ENCODE results near the gene CPA5. TPM values are rescaled to one million over a fixed set of nuclear protein-coding genes. Genes with fewer than 3 reads are reported as not detected.
"Not testable (repeated sequence)": the region's sequence is repeated elsewhere in the genome, so short reads cannot be mapped to it uniquely, and the experiment has no call there.

The CPA5 gene
- total RNA-seq, 4 donors from 2014 or later = not detected

DNA sequence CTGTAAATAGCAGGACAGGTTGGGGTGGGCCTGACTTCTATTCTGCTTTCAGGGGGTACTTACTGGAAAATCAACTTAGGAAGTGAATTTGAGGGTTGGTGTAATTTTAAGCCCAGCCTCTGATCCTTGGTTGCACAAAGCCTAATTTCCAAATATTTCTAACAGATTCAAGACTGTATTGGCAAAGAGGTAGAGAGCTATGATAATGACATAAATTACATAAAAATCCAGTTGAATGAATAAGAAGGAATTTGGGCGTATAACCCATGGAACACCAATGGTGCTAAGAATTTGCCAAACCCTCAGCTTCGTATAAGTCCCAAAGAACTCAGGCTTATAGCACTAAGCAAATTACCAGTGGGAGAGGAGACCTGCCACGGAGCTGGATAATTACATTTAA lies 39.7 kb upstream of the CPA5 start:
- 87 to 91% methylated on average over 3 of the region's 3 CpGs for WGBS, 2 donors
- H3K9me3 ChIP-seq = no peaks in the 10 kb centered on the region
- no peaks in the 10 kb centered on the region for H3K36me3 ChIP-seq
- H3K27ac ChIP-seq = no peak overlapping the region
- no peak for DNase-seq (ENCODE audit: low spot score in 2 of 2)
- H3K4me3 ChIP-seq = no peak overlapping the region
- H3K4me1 ChIP-seq = no peaks in the 10 kb centered on the region
- H3K27me3 ChIP-seq = no peaks in the 10 kb centered on the region
- TF ChIP-seq, protein P1, sequence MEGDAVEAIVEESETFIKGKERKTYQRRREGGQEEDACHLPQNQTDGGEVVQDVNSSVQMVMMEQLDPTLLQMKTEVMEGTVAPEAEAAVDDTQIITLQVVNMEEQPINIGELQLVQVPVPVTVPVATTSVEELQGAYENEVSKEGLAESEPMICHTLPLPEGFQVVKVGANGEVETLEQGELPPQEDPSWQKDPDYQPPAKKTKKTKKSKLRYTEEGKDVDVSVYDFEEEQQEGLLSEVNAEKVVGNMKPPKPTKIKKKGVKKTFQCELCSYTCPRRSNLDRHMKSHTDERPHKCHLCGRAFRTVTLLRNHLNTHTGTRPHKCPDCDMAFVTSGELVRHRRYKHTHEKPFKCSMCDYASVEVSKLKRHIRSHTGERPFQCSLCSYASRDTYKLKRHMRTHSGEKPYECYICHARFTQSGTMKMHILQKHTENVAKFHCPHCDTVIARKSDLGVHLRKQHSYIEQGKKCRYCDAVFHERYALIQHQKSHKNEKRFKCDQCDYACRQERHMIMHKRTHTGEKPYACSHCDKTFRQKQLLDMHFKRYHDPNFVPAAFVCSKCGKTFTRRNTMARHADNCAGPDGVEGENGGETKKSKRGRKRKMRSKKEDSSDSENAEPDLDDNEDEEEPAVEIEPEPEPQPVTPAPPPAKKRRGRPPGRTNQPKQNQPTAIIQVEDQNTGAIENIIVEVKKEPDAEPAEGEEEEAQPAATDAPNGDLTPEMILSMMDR (IDR thresholded peaks at IDR 0.05) = no peak
- no peak for TF ChIP-seq EP300 (IDR thresholded peaks at IDR 0.05)
- TF ChIP-seq POLR2A (IDR thresholded peaks at IDR 0.05) = no peak

DNA sequence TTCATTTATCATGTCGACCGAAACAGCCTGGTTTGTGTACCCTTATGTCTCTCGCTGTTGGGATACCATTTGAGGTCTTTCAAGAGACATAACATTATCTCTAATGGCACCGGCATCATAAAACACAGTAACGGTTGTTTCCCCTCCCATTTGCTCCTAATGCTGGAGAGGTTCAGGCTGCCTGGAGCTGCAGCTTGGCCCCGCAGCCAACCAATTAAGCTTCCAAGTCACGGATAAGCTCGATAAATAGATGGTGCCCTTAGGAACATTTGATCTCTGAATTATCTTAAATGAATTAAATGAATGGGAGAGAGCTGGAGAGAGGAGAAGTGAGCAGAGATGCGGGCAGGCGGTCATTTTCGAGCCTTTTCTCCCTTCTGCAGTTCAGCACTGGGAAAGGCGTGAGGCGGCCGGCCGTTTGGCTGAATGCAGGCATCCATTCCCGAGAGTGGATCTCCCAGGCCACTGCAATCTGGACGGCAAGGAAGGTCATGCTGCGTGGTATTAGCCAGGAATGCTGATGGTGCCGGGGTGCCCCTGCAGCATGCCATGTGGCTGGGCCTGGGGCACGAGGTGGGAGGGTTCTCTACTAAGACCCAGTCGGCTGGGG lies 39.1 kb upstream of the CPA5 start:
- TF ChIP-seq POLR2A (IDR thresholded peaks at IDR 0.05) = no peak
- TF ChIP-seq, protein P1 (IDR thresholded peaks at IDR 0.05) = no peak
- TF ChIP-seq EP300 (IDR thresholded peaks at IDR 0.05) = no peak
- H3K4me1 ChIP-seq = no peaks in the 10 kb centered on the region
- DNase-seq (ENCODE audit: low spot score in 2 of 2) = no peak
- no peaks in the 10 kb centered on the region for H3K27me3 ChIP-seq
- no peaks in the 10 kb centered on the region for H3K9me3 ChIP-seq
- WGBS, 2 donors = 78 to 81% methylated on average over 19 to 21 of the region's 21 CpGs
- H3K4me3 ChIP-seq = no peak overlapping the region
- H3K36me3 ChIP-seq = no peaks in the 10 kb centered on the region
- H3K27ac ChIP-seq = no peak overlapping the region

DNA sequence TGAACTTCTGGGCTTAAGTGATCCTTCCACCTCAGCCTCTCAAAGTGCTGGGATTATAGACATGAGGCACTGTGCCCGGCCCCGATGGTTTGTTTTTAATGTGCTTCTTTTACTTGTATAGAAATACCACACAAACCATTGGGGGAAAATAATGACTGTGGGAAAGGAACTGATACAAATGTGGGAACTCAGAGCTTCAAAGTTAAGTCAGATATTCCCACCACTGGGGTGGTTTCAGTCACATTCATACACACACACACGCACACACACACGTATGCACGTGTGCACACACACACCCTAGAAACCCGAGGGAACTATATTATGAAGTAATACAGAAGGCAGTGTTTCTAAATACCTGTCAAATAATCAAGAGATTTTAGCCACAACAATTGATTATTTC lies 34.6 kb upstream of the CPA5 start:
- Histone ChIP-seq H3K27ac (no peak overlapping the region), H3K4me3 (no peak overlapping the region), H3K4me1 (no peaks in the 10 kb centered on the region), H3K27me3 (no peaks in the 10 kb centered on the region), H3K36me3 (no peaks in the 10 kb centered on the region), H3K9me3 (no peaks in the 10 kb centered on the region)
- no peak for DNase-seq (ENCODE audit: low spot score in 2 of 2)
- 70 to 73% methylated on average over 6 of the region's 6 CpGs for WGBS, 2 donors
- TF ChIP-seq, protein P1 (IDR thresholded peaks at IDR 0.05) = no peak
- TF ChIP-seq POLR2A (IDR thresholded peaks at IDR 0.05) = no peak
- no peak for TF ChIP-seq EP300 (IDR thresholded peaks at IDR 0.05)

DNA sequence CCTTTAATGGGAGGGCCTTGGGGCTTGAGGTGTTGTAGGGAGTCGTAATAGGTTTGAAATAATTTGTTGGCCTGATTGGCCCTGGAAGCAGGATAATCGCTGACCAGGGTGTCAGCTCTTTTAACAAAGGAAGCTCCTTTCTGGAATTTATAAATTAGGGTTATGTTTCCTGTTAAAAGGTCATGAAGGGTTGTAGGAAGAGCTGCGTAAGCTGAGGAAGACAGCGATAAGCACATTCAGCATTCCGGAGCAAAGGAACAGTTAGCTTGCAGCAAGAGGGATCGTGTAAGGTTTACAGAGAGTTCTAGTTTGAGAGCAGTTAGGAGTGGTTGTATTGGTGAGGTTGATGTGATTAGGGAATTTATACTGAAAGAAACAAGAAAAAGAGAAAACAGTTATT lies 30.3 kb upstream of the CPA5 start:
- Histone ChIP-seq H3K27me3 (no peaks in the 10 kb centered on the region), H3K36me3 (no peaks in the 10 kb centered on the region), H3K4me3 (no peak overlapping the region), H3K9me3 (no peaks in the 10 kb centered on the region), H3K4me1 (no peaks in the 10 kb centered on the region), H3K27ac (no peak overlapping the region)
- no peak for TF ChIP-seq POLR2A (IDR thresholded peaks at IDR 0.05)
- TF ChIP-seq, protein P1 (IDR thresholded peaks at IDR 0.05) = no peak
- no peak for TF ChIP-seq EP300 (IDR thresholded peaks at IDR 0.05)
- WGBS, 2 donors = 51 to 64% methylated on average over 6 of the region's 6 CpGs
- no peak for DNase-seq (ENCODE audit: low spot score in 2 of 2)

DNA sequence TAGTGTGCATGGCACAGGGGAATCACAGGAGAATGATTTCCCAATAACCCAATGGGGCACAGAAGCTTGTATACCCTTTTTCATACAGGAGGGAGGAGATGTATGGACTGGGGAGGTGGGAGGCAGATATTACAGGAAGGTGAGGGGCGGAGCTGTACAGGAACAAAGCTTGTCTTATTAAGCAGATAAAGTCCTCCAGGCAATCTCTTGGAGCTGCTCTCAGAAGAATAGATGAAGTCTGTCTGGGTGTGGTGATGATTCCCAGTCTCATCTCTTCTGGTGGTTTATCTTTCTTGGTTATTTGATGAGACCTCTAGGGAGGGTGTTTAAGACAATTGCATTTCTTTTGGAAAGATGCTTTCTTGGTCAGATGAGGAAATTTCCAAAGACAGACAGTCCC lies 25.1 kb upstream of the CPA5 start:
- no peaks in the 10 kb centered on the region for H3K9me3 ChIP-seq
- no peak overlapping the region for H3K27ac ChIP-seq
- no peaks in the 10 kb centered on the region for H3K4me1 ChIP-seq
- TF ChIP-seq, protein P1 (IDR thresholded peaks at IDR 0.05) = no peak
- no peak for TF ChIP-seq EP300 (IDR thresholded peaks at IDR 0.05)
- TF ChIP-seq POLR2A (IDR thresholded peaks at IDR 0.05) = no peak
- no peaks in the 10 kb centered on the region for H3K27me3 ChIP-seq
- WGBS, 2 donors = 95 to 97% methylated on average over 1 of the region's 1 CpG
- H3K36me3 ChIP-seq = no peaks in the 10 kb centered on the region
- H3K4me3 ChIP-seq = no peak overlapping the region
- no peak for DNase-seq (ENCODE audit: low spot score in 2 of 2)

DNA sequence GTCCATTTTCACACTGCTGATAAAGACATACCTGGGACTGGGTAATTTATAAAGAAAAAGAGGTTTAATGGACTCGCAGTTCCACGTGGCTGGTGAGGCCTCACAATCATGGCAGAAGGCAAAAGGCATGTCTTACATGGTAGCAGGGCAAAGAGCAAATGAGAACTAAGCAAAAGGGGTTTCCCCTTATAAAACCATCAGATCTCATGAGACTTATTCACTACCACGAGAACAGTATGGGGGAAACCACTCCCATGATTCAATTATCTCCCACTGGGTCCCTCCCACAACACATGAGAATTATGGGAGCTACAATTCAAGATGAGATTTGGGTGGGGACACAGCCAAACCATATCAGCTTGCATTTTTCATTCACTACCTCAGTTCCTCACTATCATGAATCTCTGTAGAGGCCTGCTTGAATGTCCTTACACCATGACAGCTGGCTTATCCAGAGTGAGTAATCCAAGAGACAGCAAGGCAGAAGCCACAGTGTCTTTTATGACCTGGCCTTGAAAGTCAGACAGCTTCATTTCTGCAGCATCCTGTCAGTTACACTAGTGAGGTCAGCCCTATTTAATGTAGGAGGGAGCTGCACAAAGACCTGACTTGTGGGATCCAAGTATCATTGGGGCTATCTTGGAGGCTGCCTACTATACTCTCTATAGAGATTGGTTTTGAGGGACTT lies 22.9 kb upstream of the CPA5 start:
- WGBS, 2 donors = 90 to 91% methylated on average over 3 of the region's 3 CpGs
- H3K36me3 ChIP-seq; H3K27me3 ChIP-seq; DNase-seq (ENCODE audit: low spot score in 2 of 2); H3K9me3 ChIP-seq; H3K4me1 ChIP-seq; H3K4me3 ChIP-seq; H3K27ac ChIP-seq: not testable (repeated sequence)

Measured in tibial nerve (tissue), 4 donors.